Measurements from ENCODE around the gene LRMDA.

DNA sequence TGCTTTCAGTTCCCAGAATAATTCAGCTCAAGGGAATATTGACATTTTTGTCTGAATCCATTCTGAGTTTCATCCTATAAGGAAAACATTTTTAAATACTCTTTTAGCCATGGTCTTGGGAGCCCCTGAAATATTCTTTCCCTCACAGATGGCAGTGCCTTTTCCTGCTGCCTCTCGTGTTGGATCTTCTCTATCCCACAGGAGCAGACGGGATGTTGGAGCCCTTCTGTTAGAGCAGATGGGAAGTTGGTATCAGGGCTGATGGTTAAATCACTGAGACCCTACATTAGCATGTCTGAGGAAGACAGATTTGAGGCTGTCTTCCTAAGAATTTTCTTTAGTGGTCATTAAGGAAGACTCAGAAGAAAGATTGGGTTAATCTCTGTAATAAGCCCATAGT is 737.8 kb downstream of the LRMDA start:
- TF ChIP-seq, protein P1, sequence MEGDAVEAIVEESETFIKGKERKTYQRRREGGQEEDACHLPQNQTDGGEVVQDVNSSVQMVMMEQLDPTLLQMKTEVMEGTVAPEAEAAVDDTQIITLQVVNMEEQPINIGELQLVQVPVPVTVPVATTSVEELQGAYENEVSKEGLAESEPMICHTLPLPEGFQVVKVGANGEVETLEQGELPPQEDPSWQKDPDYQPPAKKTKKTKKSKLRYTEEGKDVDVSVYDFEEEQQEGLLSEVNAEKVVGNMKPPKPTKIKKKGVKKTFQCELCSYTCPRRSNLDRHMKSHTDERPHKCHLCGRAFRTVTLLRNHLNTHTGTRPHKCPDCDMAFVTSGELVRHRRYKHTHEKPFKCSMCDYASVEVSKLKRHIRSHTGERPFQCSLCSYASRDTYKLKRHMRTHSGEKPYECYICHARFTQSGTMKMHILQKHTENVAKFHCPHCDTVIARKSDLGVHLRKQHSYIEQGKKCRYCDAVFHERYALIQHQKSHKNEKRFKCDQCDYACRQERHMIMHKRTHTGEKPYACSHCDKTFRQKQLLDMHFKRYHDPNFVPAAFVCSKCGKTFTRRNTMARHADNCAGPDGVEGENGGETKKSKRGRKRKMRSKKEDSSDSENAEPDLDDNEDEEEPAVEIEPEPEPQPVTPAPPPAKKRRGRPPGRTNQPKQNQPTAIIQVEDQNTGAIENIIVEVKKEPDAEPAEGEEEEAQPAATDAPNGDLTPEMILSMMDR (IDR thresholded peaks at IDR 0.05) = no peak
- no peak for TF ChIP-seq EZH2 (IDR thresholded peaks at IDR 0.05; ENCODE audit: borderline replicate concordance, insufficient read depth, low read depth, low read length, poor library complexity, severe bottlenecking)
